Activated CD4-positive, alpha-beta T cell treated with anti-CD3 and anti-CD28 coated beads, Interleukin-2, amount 50 U/mL, for 1 hour (primary cell): ENCODE results near the gene UBA52.
"Not testable (repeated sequence)": the region's sequence is repeated elsewhere in the genome, so short reads cannot be mapped to it uniquely, and the experiment has no call there.

Experiments
- DNase-seq: peaks from one replicate; pipeline ENCODE4 v3.0.0-alpha.2; 2020

Gene UBA52

DNA sequence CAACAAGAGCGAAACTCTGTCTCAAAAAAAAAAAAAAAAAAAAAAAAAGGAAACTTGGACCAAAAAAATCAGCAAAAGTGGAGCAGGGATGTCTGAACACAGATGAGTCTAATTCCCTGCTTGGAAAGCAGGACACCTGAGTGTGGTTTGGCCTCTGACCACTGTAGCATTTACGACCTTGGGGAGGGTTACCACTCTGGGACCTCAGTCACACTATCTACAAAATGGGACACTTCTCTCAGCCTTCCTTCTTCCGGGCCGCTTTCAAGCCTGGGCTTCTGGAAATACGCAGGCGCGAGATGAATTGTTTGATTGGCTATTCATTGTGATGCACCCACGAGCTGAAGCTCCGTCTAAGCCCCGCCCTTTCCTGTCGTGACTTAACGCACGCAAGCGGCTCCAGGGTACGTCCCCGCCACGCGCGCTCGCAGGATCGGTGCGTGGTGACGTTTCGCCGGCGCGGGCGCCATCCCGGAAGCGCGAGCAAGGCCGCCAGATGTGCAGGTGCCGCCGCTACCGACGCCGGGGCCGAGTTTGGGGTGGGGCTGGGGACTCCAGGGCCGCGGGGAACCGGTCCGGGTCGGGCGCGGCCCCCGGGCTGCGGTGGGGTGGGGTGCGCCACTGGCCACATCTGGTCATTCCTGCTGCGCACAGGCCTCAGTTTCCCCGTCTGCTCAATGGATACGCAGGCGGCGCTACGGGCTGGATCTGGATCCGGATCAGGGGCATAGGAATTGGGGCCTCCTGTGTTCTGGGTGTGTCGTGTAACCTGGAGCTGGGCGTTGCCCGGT lies 14.1 kb upstream of the UBA52 start, which contains the start of gene KXD1:
Gene KXD1 (plus strand): TSS at position 460 of the 791 bp plus-strand sequence. CDS start 4,187 bp downstream, outside the sequence.
- DNase-seq: peak; percentile 97

DNA sequence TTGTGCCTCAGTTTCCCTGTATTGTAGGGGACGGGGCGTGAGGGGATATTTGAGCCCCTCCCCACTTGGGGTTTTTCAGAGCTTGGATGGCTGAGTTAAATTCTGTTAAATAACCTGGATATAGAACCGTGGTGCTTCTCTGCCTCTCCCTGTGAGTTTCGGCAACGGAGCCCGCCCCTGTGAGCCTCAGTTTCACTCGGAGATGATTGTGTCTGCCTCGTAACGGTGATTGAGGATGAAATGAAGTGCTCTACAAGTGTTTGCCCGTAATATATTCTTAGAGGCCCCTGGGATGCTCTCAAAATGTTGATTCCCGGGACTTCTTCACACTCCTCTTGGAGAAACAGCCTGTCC lies 13.5 kb upstream of the UBA52 start:
- peak; percentile 7 for DNase-seq

DNA sequence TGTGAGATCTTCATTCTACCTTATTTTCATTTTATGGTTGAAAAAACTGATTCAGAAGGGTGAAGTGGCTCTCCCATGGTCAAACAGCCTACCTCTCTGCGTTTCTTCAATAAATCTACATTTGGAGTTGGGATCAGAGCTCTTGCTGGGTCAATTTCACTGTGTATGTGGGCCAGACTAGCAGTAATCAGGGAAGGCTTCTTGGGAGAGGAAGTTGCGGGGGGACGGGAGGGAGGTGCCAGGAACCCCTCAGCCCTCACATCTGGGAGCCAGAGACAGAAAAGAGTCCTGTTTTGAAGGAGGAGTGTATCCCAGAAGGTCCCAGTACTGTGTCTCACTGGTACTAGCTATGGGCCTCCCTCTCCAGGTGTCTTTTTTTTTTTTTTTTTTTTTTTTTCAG lies 13.1 kb upstream of the UBA52 start:
- no peak for DNase-seq

DNA sequence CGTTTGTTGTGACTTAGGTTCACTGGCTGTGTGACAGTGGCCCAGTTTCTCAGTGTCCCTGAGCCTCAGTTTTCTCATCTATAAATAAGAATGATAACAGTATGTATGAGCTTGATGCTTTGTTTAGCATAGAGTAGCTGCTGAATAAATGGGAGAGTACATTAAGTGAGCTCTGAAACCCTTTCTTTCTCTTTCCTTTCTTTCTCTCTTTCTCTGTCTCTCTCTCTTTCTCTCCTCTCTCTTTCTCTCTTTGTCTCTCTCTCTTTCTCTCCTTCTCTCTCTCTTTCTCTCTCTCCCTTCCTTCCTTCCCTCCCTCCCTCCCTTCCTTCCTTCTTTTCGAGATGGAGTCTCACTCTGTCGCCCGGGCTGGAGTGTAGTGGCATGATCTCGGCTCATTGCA lies 12.0 kb upstream of the UBA52 start:
- no peak for DNase-seq

DNA sequence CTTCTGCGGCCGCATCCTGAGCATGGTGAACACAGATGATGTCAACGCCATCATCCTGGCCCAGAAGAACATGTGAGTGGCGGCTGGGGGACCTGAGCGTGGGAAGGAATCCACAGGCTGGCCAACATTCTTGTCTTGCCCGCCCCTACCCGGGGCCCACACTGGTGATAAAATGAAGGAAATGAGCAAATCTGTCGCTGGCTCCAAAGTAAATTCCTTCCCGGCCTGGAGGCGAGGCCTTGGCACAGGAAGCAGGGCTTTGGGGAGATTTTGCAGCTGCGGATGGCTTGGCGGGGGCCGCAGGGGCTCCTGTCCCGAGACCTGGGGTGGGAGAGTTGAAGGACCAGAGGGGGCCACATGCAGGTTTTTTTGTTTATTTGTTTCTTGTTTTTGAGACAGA lies 9.6 kb upstream of the UBA52 start:
- no peak for DNase-seq

DNA sequence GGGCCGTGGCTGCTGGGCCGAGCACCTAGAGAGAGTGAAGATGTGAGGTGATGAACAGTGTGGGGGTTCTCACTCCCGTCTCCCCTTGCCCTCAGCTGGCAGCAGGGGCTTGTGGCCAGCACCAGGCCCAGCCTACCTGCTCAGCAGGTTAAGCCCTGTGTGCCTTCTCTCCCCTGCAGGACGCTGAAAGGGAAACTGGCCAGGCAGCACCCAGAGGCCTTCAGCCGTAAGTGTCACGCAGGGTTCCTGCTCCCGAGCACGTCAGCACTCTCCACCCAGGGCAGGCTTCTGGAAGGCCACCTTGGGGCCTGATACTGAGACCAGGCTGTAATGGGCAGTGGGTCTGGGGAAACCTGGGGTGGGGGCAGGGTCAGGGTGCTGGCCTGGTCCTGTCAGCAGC lies 4.7 kb upstream of the UBA52 start:
- DNase-seq: no peak

DNA sequence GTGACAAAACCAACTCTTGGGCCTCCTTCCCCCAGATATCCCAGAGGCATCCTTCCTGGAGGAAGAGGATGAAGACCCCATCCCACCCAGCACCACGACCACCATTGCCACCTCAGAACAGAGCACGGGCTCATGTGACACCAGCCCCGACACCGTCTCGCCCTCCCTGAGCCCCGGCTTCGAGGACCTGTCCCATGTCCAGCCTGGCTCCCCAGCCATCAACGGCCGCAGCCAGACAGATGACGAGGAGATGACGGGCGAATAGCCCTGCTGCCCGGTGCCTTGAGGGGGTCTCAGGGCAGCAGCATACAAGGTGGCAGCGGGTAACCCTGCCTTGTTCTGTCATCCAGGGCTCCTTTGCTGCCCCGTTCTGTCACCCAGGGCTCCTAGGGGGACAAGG lies 3.3 kb upstream of the UBA52 start:
- DNase-seq: no peak

DNA sequence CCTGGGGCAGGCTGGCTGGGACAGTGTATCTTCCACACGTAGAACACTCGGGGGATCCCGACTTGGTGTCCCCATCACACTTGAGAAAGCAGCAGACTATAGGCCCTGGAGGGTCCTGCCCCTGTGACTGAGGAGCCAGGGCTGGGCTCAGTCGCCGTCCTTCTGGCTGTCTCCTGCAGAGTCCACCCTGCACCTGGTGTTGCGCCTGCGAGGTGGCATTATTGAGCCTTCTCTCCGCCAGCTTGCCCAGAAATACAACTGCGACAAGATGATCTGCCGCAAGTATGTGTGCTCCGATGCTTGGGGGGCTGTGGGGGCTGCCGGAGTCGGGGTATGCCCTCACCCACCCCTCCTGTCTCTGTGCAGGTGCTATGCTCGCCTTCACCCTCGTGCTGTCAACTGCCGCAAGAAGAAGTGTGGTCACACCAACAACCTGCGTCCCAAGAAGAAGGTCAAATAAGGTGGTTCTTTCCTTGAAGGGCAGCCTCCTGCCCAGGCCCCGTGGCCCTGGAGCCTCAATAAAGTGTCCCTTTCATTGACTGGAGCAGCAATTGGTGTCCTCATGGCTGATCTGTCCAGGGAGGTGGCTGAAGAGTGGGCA lies 3.1 kb downstream of the UBA52 start:
- DNase-seq: no peak

DNA sequence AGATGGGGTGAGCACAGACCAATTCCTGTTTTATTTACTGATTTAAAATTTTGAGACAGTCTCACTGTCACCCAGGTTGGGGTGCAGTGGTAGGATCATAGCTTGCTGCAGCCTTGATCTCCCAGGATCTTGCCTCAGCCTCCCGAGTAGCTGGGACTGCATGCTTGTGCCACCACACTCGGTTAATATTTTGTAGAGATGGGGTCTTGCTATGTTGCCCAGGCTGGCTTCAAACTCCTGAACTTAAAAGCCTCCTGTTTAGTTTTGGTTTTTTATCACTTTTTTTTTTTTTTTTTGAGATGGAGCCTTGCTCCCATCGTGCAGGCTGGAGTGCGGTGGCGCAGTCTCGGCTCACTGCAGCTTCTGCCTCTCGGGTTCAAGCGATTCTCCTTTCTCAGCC lies 4.7 kb downstream of the UBA52 start:
- DNase-seq: no peak

DNA sequence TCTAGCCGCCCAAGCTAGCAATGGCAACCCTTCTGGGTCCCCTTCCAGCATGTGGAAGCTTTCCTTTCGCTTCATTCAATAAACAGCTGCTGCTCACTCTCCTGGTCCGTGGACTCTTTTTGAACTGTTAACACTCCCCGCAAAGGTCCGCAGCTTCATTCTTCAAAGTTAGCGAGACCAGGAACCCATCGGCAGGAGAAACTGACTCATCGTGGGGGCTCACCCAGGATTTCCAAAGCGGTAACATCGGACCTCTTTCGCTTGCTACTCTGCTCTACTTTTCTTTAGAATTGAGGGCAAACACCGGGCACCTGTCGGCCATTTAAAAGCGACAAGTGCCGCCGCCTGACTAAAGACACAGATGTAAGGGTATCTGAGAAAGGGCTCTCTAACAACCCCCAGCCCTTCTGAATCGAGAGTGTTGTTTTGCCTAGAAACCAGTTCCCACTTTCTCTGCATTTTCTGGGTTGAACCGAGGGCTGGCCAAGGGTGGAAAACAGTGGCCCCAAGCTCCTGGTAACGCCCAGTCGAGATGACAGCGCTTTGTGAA lies 5.8 kb downstream of the UBA52 start:
- DNase-seq: no peak

DNA sequence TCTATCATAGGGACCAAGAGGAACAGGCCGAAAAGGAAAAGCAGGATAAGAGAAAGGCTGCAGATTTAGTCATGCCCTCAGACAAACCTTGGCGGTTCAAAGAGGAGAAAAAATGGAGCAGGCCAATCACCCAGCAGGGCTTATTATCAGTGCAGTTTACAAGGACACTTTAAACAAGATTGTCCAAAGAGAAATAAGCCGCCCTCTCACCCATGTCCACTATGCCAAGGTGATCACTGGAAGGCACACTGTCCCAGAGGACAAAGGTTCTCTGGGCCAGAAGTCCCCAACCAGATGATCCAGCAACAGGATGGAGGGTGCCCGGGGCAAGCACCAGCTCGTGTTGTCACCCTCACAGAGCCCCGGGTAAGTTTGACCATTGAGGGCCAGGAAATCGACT lies 8.7 kb downstream of the UBA52 start:
- no peak for DNase-seq

DNA sequence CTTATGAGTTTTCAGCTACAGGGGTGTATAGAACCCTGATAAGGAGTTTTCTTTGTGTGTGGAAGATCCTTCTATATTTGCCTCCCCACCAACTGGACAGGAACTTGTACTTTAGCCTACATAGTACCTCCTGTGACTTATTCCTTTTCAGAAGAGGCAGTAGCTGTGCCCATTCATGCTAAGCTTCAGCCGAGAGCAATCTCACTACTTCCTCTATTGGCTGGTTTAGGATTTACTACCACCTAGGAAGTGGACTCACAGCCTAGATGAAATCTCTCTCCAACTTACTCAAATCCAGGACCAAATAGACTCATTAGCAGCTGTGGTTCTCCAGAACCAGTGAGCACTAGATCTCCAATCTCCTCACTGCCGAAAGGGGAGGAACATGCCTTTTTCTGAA lies 14.6 kb downstream of the UBA52 start:
- no peak for DNase-seq

DNA sequence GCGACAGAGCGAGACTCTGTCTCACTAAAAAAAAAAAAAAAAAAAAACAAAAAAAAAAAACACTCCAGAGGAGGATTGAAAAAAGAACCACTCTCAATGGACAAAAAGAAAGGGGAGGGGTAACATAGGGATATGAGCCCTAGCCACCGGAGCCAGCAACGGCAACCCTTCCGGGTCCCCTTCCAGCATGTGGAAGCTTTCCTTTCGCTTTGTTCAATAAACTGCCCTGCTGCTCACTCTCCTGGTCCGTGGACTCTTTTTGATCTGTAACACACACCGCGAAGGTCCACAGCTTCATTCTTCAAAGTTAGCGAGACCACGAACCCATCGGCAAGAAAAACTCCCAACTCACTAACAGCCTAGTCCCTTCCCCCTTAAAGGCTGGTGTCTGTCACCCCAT lies 15.9 kb downstream of the UBA52 start:
- DNase-seq: no peak

DNA sequence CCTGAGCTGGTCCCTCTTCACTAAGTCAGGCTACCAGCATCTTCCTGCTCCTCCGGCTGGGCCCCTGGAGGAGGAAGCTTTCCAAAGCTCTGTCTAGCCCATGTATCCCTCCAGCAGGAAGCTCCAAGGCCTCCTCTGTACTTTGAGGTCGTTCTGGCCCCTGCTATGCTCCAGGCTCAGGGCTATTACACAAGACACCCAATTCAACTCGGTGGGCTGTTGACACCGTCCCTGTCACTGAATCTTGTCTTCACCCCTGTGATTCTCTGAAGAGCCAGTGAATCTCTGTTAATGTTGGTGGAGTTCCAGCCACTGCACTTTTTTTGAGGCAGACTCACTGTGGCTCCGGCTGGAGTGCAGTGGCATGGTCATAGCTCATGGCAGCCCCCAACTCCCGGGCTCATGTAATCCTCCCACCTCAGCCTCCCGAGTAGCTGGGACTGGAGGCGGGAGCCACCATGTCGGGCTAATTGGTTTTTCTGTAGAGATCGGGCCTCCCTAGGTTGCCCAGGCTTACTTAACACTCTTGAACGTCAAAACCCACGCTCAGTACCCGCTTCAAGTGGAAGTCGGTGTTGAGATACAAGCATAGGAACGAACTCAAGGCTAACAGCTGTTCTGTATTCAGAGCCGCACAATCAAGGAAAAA lies 16.4 kb downstream of the UBA52 start:
- DNase-seq: no peak

DNA sequence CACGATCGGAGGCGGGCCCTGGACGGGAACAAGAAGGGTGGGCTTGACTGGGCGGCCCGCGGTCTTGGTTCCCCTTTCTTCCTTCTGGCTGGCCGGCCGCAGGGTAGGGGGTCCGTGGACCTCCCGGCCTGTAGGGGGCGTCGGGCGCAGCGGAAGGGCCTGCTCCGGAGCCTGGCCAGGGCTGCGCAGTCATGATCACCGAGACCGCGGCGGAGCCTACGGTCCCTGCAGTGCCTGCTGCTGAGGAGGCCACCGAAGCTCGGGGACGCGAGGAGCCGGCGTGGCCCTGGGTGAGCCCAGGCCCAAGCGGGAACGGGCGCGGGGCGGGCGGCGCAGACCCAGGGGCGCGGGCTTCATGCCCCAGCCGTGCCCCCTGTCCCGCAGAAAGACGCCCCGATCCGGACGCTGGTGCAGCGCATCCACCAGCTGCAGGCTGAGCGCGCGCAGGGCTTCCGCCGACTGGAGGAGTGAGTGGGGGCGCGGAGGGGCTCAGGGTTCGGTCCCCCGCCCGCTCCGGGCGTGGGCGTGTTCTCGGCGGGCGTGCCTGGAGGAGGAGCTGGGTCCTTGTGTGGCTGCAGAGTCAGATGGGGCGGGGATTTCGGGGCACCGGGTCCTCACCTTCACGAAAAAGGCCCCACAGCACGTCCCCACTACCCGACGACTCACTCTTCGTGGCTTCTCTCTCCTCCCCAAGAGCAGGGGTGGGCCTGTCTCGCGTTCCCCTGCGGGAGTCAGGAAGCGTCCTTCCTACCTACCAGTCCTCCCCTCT lies 17.1 kb downstream of the UBA52 start, which contains the start of gene REX1BD:
Gene REX1BD (plus strand): TSS at position 188 of the 769 bp plus-strand sequence. CDS start 4 bp downstream, at position 192.
- DNase-seq: peak; percentile 84

DNA sequence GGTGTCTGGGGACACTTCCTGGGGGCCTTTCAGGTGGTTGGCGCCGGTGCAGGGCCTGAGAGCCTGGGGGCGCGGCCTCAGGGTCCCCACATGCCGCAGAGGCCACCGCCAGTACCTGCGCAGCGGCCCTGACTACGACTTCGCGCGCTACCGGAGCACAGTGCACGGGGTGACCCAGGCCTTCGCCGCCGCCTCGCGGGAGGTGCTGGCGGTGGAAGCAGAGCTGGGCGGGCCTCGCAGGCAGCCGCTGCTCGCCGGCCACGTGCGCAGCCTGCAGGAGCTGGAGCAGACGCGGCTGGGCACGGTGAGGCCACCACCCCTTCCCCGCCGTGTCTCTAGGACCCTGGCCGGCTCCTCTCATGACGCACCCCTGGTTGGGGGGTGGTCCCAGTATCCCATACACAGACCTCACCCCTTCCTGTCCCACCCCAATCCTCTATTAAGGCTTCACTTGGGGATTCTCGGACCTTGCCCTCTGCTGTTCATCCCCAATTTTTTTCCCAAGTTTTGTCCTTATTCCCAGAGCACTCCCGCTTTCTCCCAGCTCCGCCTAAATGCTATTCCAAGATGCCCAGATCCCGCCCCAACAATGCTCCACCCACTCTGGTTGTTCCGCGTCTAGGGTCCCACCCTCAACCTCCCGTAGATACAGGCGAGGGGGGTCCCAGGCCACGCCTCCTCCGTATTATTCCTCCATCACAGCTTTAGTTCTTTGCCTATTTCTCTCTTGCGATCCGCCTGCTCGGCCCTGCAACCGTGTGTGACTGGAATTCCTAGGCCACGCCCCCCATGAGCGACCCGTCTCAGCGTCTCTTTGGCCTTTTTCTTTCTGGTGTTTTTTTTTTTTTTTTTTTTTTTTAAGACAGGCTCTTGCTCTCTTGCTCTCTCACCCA lies 18.0 kb downstream of the UBA52 start:
- peak; percentile 68 for DNase-seq

DNA sequence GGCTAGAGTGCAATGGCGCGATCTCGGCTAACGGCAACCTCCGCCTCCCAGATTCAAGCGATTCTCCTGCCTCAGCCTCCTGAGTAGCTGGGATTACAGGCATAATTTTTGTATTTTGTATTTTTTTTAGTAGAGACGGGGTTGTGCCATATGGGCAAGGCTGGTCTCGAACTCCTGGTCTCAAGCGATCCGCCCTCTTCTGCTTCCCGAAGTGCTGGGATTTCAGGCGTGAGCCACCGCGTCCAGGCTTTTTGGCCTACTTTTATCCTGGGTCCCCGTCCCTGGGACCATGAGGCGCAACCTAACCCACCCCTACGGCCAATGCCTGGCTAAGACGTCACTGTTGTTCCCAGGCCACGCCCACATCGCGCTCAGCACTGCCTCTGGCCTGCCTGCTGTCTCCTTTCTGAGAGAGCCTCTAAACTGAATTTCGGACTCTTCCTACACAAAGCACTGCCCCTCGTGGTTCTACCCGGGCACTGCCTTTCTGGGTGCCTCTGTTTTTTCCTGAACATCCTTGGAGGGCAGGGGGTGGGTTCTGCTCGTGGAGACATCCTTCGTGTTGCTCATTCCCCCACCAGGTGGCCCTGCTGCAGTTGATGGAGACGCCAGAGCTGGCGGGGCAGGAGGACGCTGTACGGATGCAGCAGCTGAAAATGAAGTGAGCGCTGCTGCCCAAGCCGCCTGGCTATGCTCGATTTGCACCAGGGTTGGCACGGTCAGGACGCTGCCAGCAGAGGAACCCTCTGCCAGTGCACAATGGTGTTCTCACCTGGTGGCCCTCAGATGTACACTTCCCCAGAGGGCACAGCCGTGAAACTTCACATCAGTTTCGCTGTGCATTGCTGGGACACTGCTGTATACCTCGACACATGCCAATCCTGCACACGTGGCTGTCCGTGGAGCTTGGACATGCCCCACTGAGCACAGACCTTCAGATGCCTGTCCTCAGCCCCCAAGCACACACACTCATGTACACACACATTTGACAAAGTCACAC lies 18.9 kb downstream of the UBA52 start:
- DNase-seq: no peak

DNA sequence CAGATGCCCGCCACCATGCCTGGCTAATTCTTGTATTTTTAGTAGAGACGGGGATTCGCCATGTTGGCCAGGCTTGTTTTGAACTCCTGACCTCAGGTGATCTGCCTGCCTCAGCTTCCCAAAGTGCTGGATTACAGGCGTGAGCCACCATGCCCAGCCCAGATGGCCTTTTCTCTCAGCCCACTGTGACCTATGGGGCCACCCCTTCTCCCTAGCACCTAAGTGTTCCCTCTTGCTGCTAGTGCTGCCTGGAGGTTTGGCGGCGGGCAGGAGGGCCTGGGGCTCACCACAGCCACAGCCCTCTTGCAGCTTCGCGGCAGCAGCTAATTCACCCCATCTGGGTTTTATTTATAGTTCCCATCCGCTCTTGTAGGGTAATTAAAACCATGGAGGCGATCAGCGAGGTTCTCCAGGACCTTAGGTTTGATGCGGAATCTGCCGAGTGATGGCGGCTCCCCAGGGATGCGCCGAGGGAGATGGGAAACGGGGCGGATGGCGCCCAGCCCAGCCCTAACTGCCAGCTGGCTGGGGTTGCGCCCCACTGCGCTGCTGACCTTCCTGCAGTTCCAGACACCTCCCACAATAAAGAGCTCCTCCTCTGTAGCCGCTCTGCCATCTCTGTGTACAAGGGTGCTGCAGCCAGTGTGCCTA lies 20.2 kb downstream of the UBA52 start:
- no peak for DNase-seq

DNA sequence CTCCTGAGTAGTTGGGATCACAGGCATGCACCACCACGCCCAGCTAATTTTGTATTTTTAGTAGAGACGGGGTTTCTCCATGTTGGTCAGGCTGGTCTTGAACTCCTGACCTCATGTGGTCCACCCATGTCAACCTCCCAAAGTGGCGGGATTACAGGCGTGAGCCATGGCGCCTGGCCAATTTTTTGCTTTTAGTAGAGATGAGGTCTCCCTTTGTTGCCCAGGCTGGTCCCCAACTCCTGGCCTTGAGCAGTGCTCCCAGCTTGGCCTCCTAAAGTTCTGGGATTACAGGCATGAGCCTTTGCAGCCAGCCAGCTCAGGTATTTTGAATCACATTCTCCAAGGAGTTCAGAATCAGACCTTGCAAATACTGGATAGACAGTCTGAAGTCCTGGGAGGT lies 21.1 kb downstream of the UBA52 start:
- not testable (repeated sequence) for DNase-seq
